Glomerular visceral epithelial cell (primary cell): ENCODE measurements around the gene ARHGEF11.
"Not testable (repeated sequence)": the region's sequence is repeated elsewhere in the genome, so short reads cannot be mapped to it uniquely, and the experiment has no call there.

Experiments used
- DNase-seq: peaks from one replicate; pipeline ENCODE4 v3.0.0-alpha.2; 2016; ENCODE audit errors: extremely low spot score

Gene ARHGEF11, protein sequence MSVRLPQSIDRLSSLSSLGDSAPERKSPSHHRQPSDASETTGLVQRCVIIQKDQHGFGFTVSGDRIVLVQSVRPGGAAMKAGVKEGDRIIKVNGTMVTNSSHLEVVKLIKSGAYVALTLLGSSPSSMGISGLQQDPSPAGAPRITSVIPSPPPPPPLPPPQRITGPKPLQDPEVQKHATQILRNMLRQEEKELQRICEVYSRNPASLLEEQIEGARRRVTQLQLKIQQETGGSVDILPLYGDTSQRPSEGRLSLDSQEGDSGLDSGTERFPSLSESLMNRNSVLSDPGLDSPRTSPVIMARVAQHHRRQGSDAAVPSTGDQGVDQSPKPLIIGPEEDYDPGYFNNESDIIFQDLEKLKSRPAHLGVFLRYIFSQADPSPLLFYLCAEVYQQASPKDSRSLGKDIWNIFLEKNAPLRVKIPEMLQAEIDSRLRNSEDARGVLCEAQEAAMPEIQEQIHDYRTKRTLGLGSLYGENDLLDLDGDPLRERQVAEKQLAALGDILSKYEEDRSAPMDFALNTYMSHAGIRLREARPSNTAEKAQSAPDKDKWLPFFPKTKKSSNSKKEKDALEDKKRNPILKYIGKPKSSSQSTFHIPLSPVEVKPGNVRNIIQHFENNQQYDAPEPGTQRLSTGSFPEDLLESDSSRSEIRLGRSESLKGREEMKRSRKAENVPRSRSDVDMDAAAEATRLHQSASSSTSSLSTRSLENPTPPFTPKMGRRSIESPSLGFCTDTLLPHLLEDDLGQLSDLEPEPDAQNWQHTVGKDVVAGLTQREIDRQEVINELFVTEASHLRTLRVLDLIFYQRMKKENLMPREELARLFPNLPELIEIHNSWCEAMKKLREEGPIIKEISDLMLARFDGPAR (N-terminal part only)

GRCh38 chr1:157045250-157046218, at the start of gene ARHGEF11:
TSS of gene ARHGEF11 (minus strand) at chr1:157045742. CDS start at chr1:157044330, 1,412 bp downstream.
- peak; percentile 93 for DNase-seq

DNA sequence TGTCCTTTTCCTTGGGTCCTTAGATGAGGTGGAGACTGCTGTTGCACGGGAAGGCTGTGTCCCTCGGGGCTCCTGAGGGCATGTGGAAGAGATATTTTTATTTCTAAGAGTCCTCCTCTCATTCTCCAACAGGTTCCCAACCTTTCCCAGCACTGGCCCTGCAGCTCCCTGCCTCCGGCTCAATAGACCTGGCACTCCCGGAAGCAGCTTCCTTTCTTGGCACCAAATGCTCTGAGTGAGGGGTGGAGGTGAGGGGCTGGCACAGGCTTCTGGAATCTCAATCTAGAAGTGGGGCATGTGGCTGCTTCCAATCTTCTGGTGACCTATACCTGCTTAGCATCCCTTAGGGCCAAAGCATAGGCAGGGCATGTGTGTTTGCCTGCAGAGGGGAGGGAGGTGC, 49.5 kb upstream of the ARHGEF11 start:
- DNase-seq, result no peak

DNA sequence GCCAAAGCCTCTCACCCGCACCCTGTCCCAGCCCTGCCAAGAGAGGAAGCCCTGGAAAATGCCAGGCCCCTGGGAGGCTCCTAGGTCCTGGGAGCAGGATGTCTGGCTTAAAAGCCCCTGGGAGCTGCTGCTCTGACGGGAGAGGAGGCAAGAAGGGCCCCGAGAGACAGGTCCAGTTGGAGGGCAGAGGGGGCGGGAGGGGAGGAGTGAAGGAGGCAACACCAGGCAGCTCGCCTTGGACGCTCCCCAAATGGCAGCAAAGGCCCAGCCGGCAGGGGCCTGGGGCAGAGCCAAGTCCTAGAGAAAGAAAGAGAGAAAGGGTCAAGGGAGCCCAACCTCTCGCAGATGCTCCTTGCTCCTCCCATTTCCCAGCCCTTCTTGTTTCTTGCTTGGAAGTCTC, 47.3 kb upstream of the ARHGEF11 start:
- DNase-seq, result no peak

DNA sequence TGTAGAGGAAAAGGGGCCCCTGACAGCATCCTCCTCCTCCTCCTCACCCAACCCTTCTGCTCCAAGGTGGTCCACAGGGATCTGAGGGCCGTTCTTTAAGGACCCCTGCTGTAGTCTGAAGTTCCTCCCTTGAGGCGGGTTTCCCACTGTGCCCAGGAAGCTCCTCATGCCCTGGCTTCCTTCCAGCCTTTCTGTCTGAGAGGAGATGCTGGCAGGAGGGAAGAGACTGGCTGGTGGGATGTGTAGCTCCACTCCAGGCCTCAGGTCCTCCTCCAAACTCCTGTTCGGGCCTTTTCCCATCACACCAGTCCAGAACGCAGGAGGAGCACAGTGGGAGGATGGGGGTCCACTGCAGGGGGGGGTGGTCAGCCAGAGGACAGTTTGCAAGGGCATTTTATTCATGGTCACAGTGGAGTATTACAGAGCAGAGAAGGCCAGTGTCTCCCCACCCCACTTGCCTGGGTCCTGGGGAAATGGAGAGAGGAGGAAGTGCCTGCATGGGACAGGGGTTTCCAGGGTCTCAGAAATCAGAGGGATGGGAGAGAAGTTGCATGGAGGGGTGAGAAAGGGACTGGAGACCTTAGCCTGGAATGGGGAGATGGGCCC, 46.2 kb upstream of the ARHGEF11 start:
- no peak for DNase-seq

DNA sequence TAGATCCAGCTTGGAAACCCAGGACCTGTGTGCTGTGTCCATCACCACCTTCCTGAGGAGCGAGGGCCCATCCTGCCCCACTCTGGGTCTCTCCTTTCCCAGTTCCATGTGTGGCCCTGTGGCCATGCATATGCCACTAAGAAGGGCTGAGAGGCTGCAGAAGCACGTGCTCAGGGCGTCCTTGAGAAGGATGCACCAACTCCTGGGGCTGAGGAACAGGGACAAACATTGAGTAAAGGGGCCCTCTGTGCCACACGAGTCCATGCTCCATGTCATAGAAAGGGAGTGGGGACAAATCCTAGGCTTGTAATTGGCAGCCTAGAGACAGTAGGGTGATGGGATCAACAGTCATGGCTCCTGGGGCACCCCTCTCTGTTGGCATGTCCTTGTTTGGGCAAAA, 45.6 kb upstream of the ARHGEF11 start:
- no peak for DNase-seq

GRCh38 chr1:157090771-157091170, 45.2 kb upstream of the ARHGEF11 start:
- DNase-seq, result no peak

- DNase-seq, result peak; percentile 78
Measured at GRCh38 chr1:157090196-157090647, 44.7 kb upstream of the ARHGEF11 start.

DNA sequence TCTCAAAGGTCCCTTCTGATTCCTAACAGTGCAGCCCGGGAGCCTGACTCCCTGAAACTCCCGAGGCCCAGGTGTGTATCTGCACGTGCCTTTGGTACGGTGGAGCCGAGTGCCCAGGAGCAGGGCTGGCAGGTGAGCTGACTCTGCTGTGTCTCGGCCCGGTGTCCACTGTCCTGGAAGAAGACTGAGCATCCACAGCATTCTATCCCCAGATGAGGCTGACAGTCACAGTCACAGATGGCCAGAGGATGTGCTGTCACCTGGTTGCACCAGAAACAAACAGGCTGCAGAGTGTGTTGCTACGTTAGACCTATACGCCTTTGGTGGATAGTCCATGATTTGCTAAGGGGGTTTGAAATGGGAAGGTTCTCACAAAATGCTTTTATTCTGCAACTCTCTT, 44.2 kb upstream of the ARHGEF11 start:
- no peak for DNase-seq

GRCh38 chr1:157088607-157089006, 43.1 kb upstream of the ARHGEF11 start:
- DNase-seq, result no peak

DNA sequence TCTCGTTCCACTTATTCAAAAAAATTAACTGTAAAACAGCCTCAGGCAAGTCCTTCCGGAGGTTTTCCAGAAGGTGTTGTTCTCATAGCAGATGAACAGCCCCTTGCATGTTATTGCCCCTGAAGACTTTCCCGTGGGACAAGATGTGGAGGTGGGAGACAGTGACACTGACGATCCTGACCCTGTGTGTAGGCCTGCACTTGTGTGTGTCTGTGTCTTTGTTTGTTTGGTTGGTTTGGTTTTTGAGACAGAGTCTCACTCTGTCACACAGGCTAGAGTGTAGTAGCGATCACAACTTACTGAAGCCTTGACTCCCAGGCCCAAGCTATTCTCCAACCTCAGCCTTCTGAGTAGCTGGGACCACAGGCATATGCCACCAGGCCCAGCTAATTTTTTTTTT, 41.5 kb upstream of the ARHGEF11 start:
- DNase-seq, result no peak

DNA sequence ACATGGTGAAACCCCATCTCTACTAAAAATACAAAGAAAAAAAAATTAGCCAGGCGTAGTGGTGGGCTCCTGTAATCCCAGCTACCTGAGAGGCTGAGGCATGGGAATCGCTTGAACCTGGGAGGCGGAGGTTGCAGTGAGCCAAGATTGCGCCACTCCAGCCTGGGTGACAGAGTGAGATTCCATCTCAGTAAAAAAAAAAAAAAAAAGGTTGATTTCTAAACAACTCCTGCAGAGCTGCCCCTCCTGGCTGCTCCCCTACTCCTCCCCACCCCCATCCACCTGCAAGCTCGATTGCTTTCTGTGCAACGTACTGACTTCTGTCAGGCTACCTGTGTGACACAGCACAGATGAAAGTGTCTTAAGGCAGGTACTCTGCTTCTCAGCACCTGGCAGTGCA, 40.8 kb upstream of the ARHGEF11 start:
- no peak for DNase-seq

DNA sequence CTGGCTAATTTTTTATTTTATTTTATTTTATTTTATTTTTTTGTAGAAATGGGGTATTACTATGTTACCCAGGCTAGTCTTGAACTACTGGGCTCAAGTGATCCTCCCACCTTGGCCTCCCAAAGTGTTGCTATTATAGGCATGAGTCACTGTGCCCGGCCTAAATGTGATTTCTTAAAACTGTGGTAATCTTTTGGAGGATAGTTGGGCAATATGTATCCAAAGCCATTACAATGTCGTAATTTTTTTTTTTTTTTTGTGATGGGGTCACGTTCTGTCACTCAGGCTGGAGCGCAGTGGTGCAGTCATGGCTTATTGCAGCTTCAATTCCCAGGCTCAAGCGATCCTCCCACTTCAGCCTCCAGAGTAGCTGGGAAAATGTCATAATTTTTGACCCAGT, 39.9 kb upstream of the ARHGEF11 start:
- DNase-seq, result no peak

GRCh38 chr1:157084720-157085119, 39.2 kb upstream of the ARHGEF11 start:
- no peak for DNase-seq

- DNase-seq, result no peak
Measured at GRCh38 chr1:157081707-157082106, 36.2 kb upstream of the ARHGEF11 start.

DNA sequence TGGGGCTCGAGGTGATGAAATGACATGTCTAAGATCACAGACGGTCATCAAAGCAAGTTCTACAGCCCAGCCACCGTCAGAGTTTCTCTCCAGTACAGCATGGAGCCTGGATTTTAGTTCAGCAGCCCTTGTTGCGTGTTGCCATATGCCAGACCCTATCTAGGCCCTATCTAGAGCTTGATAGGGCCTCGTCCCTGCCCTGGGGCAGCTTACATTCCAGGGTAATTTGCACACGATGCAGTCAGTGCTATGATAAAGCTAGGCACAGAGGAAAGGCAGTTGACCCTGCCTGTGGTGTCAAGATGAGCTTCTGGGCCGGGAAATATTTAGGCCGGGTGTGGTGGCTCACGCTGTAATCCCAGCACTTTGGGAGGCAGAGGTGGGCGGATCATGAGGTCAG, 35.2 kb upstream of the ARHGEF11 start:
- DNase-seq, result no peak

- no peak for DNase-seq
Measured at GRCh38 chr1:157077394-157077793, 31.9 kb upstream of the ARHGEF11 start.

- DNase-seq, result peak; percentile 60
Measured at GRCh38 chr1:157073944-157074685, 28.6 kb upstream of the ARHGEF11 start.

- no peak for DNase-seq
Measured at GRCh38 chr1:157069601-157070000, 24.1 kb upstream of the ARHGEF11 start.

- DNase-seq, result not testable (repeated sequence)
Measured at GRCh38 chr1:157059241-157059640, 13.7 kb upstream of the ARHGEF11 start.

GRCh38 chr1:157056269-157056668, 10.7 kb upstream of the ARHGEF11 start:
- no peak for DNase-seq
